GM12874 (cell line): ENCODE measurements around the gene PGAP1.

Experiments used
- TF ChIP-seq, protein P1 (sequence below): IDR thresholded peaks from 2 replicates; pipeline ENCODE4 v1.5.1; 2011; ENCODE audit warnings: low read depth, mild to moderate bottlenecking, control low read depth, low read length, moderate library complexity; ENCODE audit not compliant: insufficient read depth

Gene PGAP1

DNA sequence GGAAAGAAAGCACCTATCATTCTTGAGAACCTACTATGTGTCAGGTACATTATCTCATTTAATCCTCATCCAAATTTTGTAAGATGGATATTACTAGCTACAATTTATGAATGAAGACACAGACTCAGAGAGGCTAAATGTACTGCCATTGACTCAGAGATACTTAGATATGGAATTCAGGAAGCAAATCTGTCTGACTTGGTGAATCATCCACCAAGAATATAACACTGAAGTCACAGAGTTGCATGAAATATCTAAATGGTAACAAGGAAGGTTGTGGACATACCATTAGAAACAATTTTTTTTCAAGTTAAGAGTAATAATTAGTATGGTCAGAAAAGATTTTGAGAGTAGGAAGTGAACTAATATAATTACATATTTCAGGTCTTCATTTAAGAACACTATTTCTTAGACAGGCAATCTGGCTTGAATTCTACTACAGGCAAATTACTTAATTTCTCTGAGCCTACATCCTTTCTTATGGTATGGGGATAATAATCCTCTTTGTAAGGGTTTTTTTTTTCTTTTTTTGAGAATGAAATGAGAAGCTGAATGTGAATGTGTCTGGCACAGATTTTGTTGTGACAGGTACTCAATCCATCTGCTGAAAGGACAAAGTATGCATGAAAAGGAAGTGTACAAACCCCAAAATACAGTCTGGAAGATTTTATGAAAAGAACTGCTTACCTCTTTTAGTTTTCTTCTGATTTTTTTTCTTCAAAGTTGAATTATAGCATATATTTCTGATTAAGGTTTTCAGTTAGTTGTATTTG is 102.6 kb downstream of the PGAP1 start:
- TF ChIP-seq, protein P1, sequence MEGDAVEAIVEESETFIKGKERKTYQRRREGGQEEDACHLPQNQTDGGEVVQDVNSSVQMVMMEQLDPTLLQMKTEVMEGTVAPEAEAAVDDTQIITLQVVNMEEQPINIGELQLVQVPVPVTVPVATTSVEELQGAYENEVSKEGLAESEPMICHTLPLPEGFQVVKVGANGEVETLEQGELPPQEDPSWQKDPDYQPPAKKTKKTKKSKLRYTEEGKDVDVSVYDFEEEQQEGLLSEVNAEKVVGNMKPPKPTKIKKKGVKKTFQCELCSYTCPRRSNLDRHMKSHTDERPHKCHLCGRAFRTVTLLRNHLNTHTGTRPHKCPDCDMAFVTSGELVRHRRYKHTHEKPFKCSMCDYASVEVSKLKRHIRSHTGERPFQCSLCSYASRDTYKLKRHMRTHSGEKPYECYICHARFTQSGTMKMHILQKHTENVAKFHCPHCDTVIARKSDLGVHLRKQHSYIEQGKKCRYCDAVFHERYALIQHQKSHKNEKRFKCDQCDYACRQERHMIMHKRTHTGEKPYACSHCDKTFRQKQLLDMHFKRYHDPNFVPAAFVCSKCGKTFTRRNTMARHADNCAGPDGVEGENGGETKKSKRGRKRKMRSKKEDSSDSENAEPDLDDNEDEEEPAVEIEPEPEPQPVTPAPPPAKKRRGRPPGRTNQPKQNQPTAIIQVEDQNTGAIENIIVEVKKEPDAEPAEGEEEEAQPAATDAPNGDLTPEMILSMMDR: no peak

DNA sequence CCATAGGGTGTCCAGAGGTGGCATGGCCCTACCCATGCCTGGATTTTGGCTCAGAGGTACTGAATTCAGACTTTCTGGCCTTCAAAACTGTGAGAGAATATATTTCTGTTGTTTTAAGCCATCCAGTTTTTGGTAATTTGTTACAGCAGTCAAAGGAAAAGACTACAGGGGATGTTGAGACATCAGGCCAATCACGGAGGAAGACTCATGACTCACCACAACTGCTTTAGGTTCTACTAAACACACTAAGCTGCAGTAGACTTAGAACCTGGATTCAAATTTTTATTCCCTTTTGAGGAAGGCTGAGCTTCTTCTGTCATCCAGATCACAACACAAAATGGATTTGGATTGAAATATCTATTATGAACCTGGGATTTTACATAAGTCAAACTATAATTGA is 105.3 kb downstream of the PGAP1 start:
- TF ChIP-seq, protein P1: no peak

DNA sequence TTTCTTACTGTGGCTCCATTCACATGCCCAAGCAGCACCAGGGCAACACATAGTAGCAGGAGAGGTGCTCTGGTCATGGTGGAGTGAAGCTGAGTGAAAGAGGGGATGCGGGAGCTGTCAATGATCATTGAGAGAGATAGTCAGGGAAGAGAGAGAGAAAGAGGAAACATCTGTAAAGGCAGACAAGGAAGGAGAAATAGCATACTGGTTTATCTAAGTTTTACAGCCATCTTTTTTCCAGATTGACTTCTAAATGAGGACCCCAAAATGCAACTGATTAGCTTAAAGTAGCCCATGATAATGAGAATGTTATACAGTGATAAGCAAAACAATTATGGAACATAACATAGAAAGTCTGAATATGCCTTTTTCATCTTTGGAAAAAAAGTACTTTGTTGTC is 117.2 kb downstream of the PGAP1 start, which contains the start of gene C2orf66:
C2orf66 (minus strand) TSS at position 96 of the 400 bp plus-strand sequence; CDS start at position 77, 19 bp downstream.
- TF ChIP-seq, protein P1: no peak

DNA sequence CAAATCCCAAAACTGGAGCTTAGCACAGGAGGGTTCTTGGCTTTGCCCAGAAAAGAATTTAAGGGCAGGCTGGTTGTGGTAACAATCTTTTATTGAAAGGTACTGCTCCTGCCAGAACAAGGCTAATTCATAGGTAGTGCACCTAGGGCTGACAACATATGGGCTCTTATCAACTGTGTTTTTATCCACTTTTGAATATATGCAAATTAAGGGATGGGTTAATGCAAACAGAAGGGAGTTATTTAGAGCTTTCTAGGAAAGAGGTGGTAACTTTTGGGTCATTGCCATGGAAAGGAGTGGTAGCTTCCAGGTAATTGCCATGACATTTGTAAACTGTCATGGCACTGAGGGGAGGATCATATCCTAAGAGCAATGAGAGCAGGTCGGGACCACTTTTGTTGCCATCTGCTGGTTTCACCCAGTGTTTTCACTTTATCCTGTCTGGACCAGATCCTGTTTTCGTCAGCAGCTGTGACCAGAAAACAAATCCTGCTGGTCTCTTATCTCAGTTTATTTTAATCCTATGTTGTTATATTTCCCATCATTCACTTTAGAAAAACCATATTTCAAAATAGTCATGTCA is 118.3 kb downstream of the PGAP1 start:
- TF ChIP-seq, protein P1: no peak

DNA sequence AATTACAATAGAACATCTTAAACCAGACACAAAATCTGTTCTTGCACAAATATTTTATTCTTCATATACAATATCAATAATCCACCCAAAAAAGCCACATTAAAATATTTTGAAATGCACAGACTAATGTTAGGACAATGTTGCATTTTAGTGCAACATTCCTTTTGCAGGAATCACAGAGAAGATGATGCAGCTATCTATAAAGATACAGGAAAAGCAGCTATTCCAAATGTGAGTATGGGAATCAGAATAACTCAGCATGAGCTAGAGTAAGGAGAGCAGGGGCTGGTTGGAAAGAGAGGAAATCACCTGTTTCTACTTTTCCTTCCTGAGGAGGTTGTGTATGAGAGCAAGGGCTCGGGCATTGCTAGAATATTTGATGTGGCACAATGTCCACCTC is 122.1 kb downstream of the PGAP1 start:
- TF ChIP-seq, protein P1: no peak

DNA sequence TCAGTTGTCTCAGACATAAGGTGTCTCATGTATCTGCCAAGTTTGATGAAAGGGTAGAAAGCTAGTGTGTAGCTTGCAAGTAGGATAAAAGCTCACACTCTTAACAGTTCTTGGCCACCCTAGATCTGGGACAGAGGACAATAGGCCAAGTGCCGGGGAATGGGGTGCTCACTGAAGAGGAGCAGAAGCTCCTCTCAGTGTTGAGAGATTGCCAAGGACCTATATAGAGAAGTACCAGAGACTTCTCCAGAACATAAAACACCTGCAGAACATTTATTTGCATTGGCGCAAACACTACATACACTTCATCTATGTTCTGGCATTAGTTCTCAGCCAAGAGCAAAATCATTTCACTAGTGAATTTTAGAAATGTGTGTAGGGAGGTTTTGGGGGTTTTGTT is 124.1 kb downstream of the PGAP1 start:
- TF ChIP-seq, protein P1: no peak

DNA sequence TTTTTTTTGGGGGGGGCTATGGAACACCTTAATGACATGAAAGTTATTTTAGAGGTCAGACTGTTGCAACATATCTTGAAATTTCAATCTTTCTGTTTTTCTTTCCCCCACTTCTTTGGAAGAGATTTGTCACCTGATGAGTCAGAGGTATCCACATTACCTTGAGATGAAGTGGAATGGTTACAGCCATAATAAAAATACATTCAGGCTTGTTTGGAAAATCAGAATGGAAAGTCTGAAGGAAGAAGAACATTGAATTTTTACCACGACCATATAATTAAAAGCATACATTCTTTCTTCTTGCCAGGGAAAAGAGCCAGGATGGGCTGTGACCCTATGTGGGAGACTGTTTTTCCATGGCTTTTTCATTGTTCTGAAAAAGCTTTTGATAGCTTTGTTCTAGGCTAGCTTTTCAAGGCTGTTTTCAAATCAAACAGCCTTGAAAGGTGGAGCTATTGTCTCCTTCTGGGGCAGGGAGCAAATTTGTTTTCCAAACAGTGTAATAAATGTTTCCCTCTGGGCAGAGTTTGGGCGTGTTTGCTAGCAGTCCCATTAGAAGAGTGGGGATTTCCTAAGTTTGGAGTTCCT is 124.7 kb downstream of the PGAP1 start:
- TF ChIP-seq, protein P1: no peak
